MCF 10A (cell line): ENCODE data around the gene PRUNE2. TPM values are rescaled to one million over a fixed set of nuclear protein-coding genes. Genes with fewer than 3 reads are reported as not detected.

Experiments
- BruUV-seq: library from RNA; stranded (reverse); fragments of 400-500 nt; replicated peaks from 2 replicates; lab custom pipeline; 2021; lab: Mats Ljungman, UMichigan
- CTCF ChIA-PET: fragments of 300-600 bp; sonication (Branson Sonifier 250); formaldehyde crosslinking; extraction: SDS; loops from one replicate; lab custom pipeline; 2021; ENCODE audit warnings: antibody characterized with exemption, inconsistent platforms; lab: Yijun Ruan, JAX
- POLR2A ChIA-PET: fragments of 300-600, 350-650 bp; sonication (Branson Sonifier 250); formaldehyde crosslinking; extraction: SDS; loops from one replicate; lab custom pipeline; 2020; ENCODE audit warnings: antibody characterized with exemption, inconsistent platforms; lab: Yijun Ruan, JAX
- DNase-seq: peaks from one replicate; pipeline ENCODE4 v3.0.0-alpha.2; 2018; ENCODE audit not compliant: unreplicated experiment
- H3K27ac Mint-ChIP-seq: one replicate; pipeline ENCODE4 v1.8.0; 2022; ENCODE audit warnings: mild to moderate bottlenecking, low read depth, mixed read lengths; ENCODE audit not compliant: unreplicated experiment
- H3K27me3 Mint-ChIP-seq: one replicate; pipeline ENCODE4 v1.8.0; 2022; ENCODE audit warnings: mixed read lengths; ENCODE audit not compliant: insufficient read depth, unreplicated experiment
- H3K36me3 Mint-ChIP-seq: one replicate; pipeline ENCODE4 v1.8.0; 2022; ENCODE audit warnings: mild to moderate bottlenecking, moderate library complexity, mixed read lengths; ENCODE audit not compliant: insufficient read depth, unreplicated experiment
- H3K4me1 Mint-ChIP-seq: one replicate; pipeline ENCODE4 v1.8.0; 2022; ENCODE audit warnings: mixed read lengths; ENCODE audit not compliant: insufficient read depth, unreplicated experiment
- H3K4me3 Mint-ChIP-seq: one replicate; pipeline ENCODE4 v1.8.0; 2022; ENCODE audit warnings: mild to moderate bottlenecking, moderate library complexity, mixed read lengths; ENCODE audit not compliant: unreplicated experiment
- H3K9me3 Mint-ChIP-seq: one replicate; pipeline ENCODE4 v1.8.0; 2022; ENCODE audit warnings: mixed read lengths; ENCODE audit not compliant: unreplicated experiment
- CTCF ChIP-seq: fragments of 200-600 bp; IDR thresholded peaks from one replicate; pipeline ENCODE4 v1.8.0; 2022; ENCODE audit warnings: antibody characterized with exemption, mild to moderate bottlenecking; ENCODE audit not compliant: unreplicated experiment
- intact Hi-C: fragments of 100-400 bp; cut with micrococcal nuclease; formaldehyde crosslinking; loops from 2 replicates; pipeline ENCODE4 v1.14.1; 2022
- total RNA-seq: library from RNA; stranded (reverse); gene quantifications from 2 replicates; pipeline ENCODE4 v1.2.3, GENCODE V29; 2022

PRUNE2 gene
- total RNA-seq, 1 experiment from 2014 or later, result 0.63 TPM

- Mint-ChIP-seq H3K4me1 (peaks cover 26% of the 10 kb centered on the region), H3K9me3 (no peaks in the 10 kb centered on the region), H3K27ac (no peak overlapping the region), H3K27me3 (no peaks in the 10 kb centered on the region), H3K4me3 (no peak overlapping the region), H3K36me3 (no peaks in the 10 kb centered on the region)
- no peak for TF ChIP-seq CTCF
- CTCF ChIA-PET, result interaction anchor here (0.6 to 12.3 kb wide), 7 partner anchors 12 to 475 kb away, joined by 3 to 144 read pairs (median 5); no protein-coding TSS in a partner anchor
- BruUV-seq, result no TSS peak
- intact Hi-C loops, result no loop called here
- POLR2A ChIA-PET, result interaction anchor here (0.9 kb wide), 1 partner anchor 12 kb away, joined by 3 read pairs; no protein-coding TSS in a partner anchor
- no peak for DNase-seq
These were observed 214.2 kb downstream of the PRUNE2 start for GRCh38 chr9:76691517-76692313.

DNA sequence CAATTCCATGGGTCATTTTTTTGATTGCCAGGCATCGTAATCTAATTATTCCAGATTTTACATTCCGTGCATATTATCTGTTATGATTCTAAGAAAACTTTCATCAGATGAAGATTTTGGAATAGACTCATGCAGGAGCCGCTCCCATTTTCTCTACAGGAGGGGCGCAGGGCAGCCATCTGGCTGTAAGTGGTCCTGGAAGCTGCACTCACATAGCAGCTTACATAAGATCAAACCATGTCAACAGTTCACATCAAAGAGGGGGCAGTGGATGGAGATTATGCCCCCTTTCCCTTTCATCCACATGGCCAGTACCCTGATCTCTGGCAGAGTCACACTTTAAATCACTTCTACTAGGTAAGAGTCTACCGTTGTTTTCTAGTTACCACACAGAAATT is 214.9 kb downstream of the PRUNE2 start:
- Mint-ChIP-seq H3K27ac (no peak overlapping the region), H3K36me3 (no peaks in the 10 kb centered on the region), H3K27me3 (no peaks in the 10 kb centered on the region), H3K4me1 (peaks cover 26% of the 10 kb centered on the region), H3K9me3 (no peaks in the 10 kb centered on the region), H3K4me3 (no peak overlapping the region)
- ChIA-PET POLR2A (no interaction called here), CTCF (interaction anchor here (0.6 to 12.3 kb wide), 7 partner anchors 13 to 476 kb away, joined by 3 to 144 read pairs (median 5); no protein-coding TSS in a partner anchor)
- BruUV-seq, result no TSS peak
- intact Hi-C loops, result no loop called here
- DNase-seq, result no peak
- TF ChIP-seq CTCF, result no peak

DNA sequence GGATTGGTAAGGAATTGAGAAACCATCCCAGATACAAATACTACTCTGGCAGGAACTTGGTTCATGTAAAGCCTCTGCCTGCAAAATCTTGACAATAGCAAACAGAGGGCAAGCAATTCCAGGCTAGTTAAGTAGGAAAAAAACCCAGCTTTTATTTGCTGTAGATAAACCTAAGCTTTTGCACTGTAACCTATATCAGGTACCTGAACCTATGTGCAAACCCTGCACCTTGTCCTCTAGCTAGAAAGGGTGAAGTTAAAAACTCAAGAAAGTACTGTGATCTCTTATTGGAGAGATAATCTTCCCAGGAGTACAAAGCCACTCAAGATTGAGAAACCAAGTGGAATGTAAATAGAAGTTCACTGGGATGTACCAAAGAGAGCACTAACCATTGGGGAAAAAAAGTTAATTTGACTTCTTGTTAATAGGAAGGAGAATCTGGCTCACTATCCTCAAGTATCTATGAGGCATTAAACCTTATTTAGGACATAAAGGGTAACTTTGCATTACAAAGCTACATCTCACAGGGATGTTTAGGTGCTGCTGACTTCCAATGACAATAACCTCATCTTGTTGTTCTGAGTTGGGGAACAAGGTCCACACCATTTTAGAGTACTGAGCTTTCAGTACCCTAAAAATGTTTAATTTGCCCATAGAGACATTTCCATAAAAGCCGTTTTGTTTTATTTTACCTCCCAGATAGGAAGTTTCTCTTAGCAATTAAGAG is 215.5 kb downstream of the PRUNE2 start:
- no peaks in the 10 kb centered on the region for H3K27me3 Mint-ChIP-seq
- no peak overlapping the region for H3K4me3 Mint-ChIP-seq
- POLR2A ChIA-PET, result interaction anchor here (0.6 kb wide), 2 partner anchors 260 to 440 kb away, joined by 3 read pairs; no protein-coding TSS in a partner anchor
- no TSS peak for BruUV-seq
- intact Hi-C loops, result no loop called here
- H3K27ac Mint-ChIP-seq, result no peak overlapping the region
- H3K36me3 Mint-ChIP-seq, result no peaks in the 10 kb centered on the region
- DNase-seq, result no peak
- no peaks in the 10 kb centered on the region for H3K9me3 Mint-ChIP-seq
- peaks cover 26% of the 10 kb centered on the region for H3K4me1 Mint-ChIP-seq
- TF ChIP-seq CTCF, result no peak
- CTCF ChIA-PET, result interaction anchor here (0.8 to 12.3 kb wide), 7 partner anchors 14 to 288 kb away, joined by 3 to 144 read pairs (median 5); no protein-coding TSS in a partner anchor
